ENCODE measurements around the gene C1orf87. TPM values are rescaled to one million over a fixed set of nuclear protein-coding genes. Genes with fewer than 3 reads are reported as not detected.

The C1orf87 gene
- total RNA-seq, 2 experiments from 2014 or later: not detected

DNA sequence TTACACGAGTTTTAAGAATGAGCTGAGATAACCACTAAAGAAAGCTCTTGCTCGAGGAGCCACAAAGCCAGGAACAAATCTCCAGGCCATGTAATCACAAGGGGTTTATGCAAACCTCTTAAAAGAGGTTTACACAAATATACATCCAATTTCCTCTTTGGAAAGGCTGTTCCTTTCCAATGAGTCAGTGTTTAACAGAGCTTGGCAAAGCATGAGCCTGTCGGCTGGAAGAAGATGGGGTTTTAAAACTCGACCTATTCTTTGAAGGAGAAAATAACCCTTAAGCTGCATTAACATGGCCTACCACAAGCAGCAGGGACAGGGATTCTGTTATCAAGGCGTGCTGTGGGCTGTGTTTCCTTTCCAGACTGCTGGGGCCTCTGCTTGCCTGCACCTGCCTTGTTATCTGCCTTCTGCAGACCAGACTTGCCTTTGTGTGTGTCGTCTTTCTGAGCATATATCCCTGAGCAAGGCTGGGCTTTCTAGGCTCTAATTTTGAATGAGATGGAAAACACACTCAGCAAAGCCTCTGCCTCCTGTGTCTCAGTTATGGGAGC, 106.4 kb downstream of the C1orf87 start:
- Mint-ChIP-seq H3K27ac (no peak overlapping the region), H3K9me3 (no peaks in the 10 kb centered on the region), H3K4me1 (ENCODE audit: low read depth) (peaks cover 3% of the 10 kb centered on the region), H3K36me3 (ENCODE audit: low read depth) (no peaks in the 10 kb centered on the region), H3K4me3 (no peak overlapping the region), H3K27me3 (ENCODE audit: low read depth) (peaks cover 5% of the 10 kb centered on the region)
- CTCF ChIA-PET: interaction anchor here (1.1 to 3.8 kb wide), 3 partner anchors 9 to 20 kb away, joined by 3 to 20 read pairs (median 3); no protein-coding TSS in a partner anchor
- no peak for DNase-seq
- intact Hi-C loops (cut with micrococcal nuclease): no loop called here

DNA sequence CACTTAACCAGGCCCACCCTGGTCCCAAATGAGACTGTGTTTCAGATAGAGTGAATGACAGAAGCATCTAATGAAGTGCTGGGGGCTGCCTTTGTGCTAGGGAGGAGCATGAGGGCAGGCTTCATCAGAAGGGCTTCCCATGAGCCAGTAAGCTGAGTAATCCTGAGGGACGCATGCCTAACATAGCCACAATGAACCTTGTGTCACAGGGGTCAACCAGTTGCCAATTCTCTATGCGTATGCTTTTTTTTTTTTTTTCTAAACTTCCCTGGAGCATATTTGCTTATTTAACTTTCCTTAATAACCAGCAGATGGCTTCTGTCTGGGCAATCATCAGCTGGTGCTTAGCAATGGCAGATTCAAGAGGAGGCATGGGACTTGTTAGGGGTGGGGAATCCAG, 121.5 kb downstream of the C1orf87 start:
- H3K27ac Mint-ChIP-seq: no peak overlapping the region
- CTCF ChIA-PET: interaction anchor here (0.8 to 3.8 kb wide), 3 partner anchors 50 to 73 kb away, joined by 3 to 16 read pairs (median 4); no protein-coding TSS in a partner anchor
- intact Hi-C loops (cut with micrococcal nuclease): no loop called here
- no peaks in the 10 kb centered on the region for H3K4me1 Mint-ChIP-seq (ENCODE audit: low read depth)
- H3K9me3 Mint-ChIP-seq: no peaks in the 10 kb centered on the region
- no peaks in the 10 kb centered on the region for H3K27me3 Mint-ChIP-seq (ENCODE audit: low read depth)
- DNase-seq: no peak
- H3K4me3 Mint-ChIP-seq: no peak overlapping the region
- H3K36me3 Mint-ChIP-seq (ENCODE audit: low read depth): no peaks in the 10 kb centered on the region

DNA sequence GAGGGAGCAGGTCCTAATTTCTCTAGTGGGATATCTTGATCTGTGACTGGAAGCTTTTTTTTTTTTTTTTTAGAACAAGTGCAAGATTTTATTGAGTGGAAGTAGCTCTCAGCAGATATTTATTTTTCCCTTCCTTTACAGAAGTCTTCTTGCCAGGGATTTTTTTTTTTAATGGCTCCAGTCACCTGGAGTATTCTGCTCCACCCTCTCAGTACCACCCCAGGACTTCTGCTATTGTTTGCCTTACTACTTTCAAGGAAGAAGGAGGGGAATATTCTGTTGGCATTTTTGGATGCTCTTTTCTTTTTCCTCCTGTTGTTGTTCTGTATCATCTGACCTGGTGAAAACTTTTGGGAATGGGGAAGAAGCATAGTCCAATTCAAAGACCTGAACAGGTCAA, 123.9 kb downstream of the C1orf87 start:
- H3K9me3 Mint-ChIP-seq: no peaks in the 10 kb centered on the region
- no peak overlapping the region for H3K4me3 Mint-ChIP-seq
- CTCF ChIA-PET: interaction anchor here (0.7 to 3.8 kb wide), 5 partner anchors 47 to 1867 kb away, joined by 3 to 16 read pairs (median 3); no protein-coding TSS in a partner anchor
- no peak for DNase-seq
- H3K36me3 Mint-ChIP-seq (ENCODE audit: low read depth): no peaks in the 10 kb centered on the region
- no peak overlapping the region for H3K27ac Mint-ChIP-seq
- H3K4me1 Mint-ChIP-seq (ENCODE audit: low read depth): no peaks in the 10 kb centered on the region
- H3K27me3 Mint-ChIP-seq (ENCODE audit: low read depth): no peaks in the 10 kb centered on the region
- intact Hi-C loops (cut with micrococcal nuclease): no loop called here

DNA sequence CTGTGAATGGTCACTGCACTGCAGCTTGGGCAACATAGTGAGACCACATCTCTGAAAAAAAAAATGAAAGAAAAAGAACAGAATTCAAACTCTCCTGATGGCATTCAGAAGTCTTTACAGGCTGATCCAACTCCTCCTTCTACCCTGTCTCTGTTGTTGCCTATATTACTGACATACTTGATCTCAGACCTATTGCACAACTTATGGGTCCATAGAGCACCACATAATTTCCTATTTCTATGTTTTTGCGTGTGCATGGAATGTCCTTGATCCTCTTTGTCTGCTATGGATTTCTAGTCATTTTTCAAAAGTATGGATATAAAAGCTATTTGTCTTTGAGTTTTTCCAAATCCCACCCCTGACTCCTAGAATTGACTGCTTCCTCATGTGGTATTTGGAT, 124.6 kb downstream of the C1orf87 start:
- Mint-ChIP-seq H3K4me1 (ENCODE audit: low read depth) (no peaks in the 10 kb centered on the region), H3K4me3 (no peak overlapping the region), H3K36me3 (ENCODE audit: low read depth) (no peaks in the 10 kb centered on the region), H3K9me3 (no peaks in the 10 kb centered on the region), H3K27me3 (ENCODE audit: low read depth) (no peaks in the 10 kb centered on the region), H3K27ac (no peak overlapping the region)
- intact Hi-C loops (cut with micrococcal nuclease): no loop called here
- CTCF ChIA-PET: interaction anchor here (0.6 to 3.8 kb wide), 5 partner anchors 30 to 1377 kb away, joined by 3 to 16 read pairs (median 3); no protein-coding TSS in a partner anchor
- DNase-seq: no peak

DNA sequence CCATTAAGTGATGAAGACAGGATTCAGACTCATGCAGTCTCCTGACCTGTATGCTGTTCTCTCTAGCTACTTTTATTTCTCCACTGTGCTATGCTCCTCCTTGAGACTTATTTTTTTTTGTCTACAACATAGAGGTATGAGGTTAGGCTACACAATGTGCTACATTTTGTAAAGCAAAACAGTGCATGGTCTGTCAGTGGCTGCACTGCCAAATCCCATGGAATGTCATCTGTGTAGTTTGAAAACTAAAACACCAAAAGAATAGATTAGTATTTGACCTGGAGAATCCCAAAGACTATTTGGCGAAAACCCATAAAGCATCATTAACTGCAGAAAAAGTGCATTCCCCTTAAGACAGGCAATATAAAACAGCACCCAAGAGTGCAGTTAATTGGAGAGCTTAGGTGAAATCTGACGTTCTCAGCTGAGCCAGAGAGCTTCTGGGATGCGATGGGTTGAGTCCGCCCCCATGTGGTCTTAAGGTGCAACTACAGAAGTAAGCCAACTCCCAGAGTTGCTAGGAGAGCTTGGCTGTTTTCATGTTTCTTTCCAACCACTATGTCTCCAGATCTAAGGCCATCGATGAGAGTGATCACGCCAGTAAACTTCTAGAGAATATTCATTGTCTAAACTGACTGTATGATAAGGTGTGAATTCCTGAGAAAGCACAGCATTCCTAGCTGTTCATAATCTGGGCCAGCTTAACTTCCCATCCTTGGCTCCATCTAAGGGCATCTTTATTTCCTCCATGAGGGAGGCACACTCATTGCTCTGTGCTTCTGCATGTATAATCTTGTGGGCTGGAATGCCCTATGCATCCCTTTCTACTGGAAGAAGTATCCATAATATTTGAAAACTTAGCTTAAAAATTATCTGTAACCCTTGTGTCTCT, 126.3 kb downstream of the C1orf87 start:
- CTCF ChIA-PET: interaction anchor here (0.6 to 6.7 kb wide), 43 partner anchors 10 to 1342 kb away, joined by 3 to 95 read pairs (median 4); partner anchors contain the start of gene HOOK1
- Mint-ChIP-seq H3K27me3 (ENCODE audit: low read depth) (no peaks in the 10 kb centered on the region), H3K4me1 (ENCODE audit: low read depth) (no peaks in the 10 kb centered on the region), H3K36me3 (ENCODE audit: low read depth) (no peaks in the 10 kb centered on the region), H3K4me3 (no peak overlapping the region), H3K9me3 (no peaks in the 10 kb centered on the region), H3K27ac (no peak overlapping the region)
- intact Hi-C loops (cut with micrococcal nuclease): loop anchor here (1.0 kb wide), 4 partner anchors 44 to 1207 kb away; no protein-coding TSS in a partner anchor
- DNase-seq: peak; percentile 68

GRCh38 chr1:59945790-59946189, 127.8 kb downstream of the C1orf87 start:
- Mint-ChIP-seq H3K4me1 (ENCODE audit: low read depth) (no peaks in the 10 kb centered on the region), H3K27me3 (ENCODE audit: low read depth) (no peaks in the 10 kb centered on the region), H3K9me3 (no peaks in the 10 kb centered on the region), H3K4me3 (no peak overlapping the region), H3K36me3 (ENCODE audit: low read depth) (no peaks in the 10 kb centered on the region), H3K27ac (no peak overlapping the region)
- DNase-seq: no peak
- intact Hi-C loops (cut with micrococcal nuclease): no loop called here
- CTCF ChIA-PET: interaction anchor here (2.0 to 6.7 kb wide), 4 partner anchors 8 to 67 kb away, joined by 8 to 95 read pairs (median 20); no protein-coding TSS in a partner anchor

Other genes starting within 250 kb of the C1orf87 start
- 1 to 10 TPM; 2.3 to 2.6 TPM for gene CYP2J2, start 147.0 kb downstream of the C1orf87 start, total RNA-seq

All from activated naive CD4-positive, alpha-beta T cell treated with anti-CD3 and anti-CD28 coated beads for 36 hours (primary cell).